HL-60 (cell line): ENCODE data around the gene PDK3.

ENCODE experiments used
- CTCF ChIP-seq: IDR thresholded peaks from one replicate; pipeline ENCODE4 v1.5.1; 2011; ENCODE audit warnings: low read length, control low read depth, inconsistent platforms; ENCODE audit not compliant: insufficient read depth
- GABPA ChIP-seq: IDR thresholded peaks from 2 replicates; pipeline ENCODE4 v1.6.1; 2012; ENCODE audit warnings: low read depth
- POLR2AphosphoS5 ChIP-seq: IDR thresholded peaks from 2 replicates; pipeline ENCODE4 v1.6.1; 2012; ENCODE audit warnings: low read depth
- REST ChIP-seq: IDR thresholded peaks from 2 replicates; pipeline ENCODE4 v1.6.1; 2012; ENCODE audit warnings: low read depth; ENCODE audit not compliant: insufficient replicate concordance

GRCh38 chrX:24498181-24498580 is 33.1 kb downstream of the PDK3 start:
- TF ChIP-seq REST: no peak
- no peak for TF ChIP-seq CTCF
- TF ChIP-seq POLR2AphosphoS5: no peak
- TF ChIP-seq GABPA: no peak
